Measurements from ENCODE around the gene KIAA0319L.

Gene KIAA0319L

DNA sequence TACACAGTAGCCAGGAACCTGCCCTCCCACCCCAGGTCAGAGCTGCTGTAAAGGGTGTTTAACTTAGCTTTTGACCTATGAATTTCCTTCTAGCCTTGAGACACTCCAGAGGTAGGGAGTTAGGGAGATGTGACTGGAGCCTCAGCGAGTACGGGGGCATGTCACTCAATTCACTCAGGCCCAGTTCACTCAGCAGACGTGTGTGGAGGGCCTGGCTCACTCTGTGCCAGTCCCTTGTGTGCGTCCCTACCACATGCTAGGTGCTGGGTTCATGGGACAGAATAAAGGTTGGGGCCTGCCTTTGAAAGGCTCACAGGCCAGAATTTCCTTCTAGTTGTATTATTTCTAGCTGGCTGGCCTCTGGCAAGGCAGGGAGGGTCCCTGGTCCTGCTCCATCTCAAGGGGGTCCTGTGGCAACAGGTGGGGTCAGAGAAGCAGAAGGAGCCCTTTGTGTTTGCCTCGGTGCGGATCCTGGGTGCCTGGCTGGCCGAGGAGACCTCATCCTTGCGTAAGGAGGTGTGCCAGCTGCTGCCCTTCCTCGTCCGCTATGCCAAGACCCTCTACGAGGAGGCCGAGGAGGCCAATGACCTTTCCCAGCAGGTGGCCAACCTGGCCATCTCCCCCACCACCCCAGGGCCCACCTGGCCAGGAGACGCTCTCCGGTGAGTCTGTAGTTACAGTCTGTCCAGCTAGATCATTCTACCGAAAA, 4.9 kb upstream of the KIAA0319L start:
- DNase-seq = no peak

DNA sequence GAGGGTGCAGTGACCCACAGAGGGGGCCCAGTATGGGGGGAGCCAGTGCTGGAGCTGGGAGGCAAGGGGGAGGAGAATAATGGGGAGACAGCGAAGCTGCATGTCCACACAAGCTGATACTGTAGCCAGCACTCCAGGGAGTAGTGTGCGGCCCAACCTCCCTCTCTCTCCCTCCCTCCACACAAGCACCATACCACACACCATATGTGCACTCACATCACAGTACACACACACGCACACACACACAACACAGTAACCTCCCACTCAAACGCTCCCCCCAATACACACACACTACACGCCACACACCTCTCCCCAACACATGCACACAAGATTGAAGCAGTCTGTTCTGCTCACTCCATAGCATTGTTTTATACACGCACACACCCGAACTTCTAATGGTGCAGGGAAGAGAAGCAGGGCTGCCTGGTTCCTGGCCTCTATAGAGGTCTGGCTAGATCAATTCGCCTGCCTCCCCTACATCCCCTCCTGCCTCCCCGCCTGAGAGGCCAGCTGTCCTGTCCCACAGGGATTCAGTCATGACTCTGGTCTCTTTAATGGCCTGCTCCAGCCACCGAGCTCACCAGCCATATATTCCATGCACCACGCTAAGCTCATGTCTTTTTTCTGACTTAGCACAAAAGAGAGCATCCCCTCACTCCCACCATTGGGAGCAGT, 4.2 kb upstream of the KIAA0319L start:
- no peak for DNase-seq

DNA sequence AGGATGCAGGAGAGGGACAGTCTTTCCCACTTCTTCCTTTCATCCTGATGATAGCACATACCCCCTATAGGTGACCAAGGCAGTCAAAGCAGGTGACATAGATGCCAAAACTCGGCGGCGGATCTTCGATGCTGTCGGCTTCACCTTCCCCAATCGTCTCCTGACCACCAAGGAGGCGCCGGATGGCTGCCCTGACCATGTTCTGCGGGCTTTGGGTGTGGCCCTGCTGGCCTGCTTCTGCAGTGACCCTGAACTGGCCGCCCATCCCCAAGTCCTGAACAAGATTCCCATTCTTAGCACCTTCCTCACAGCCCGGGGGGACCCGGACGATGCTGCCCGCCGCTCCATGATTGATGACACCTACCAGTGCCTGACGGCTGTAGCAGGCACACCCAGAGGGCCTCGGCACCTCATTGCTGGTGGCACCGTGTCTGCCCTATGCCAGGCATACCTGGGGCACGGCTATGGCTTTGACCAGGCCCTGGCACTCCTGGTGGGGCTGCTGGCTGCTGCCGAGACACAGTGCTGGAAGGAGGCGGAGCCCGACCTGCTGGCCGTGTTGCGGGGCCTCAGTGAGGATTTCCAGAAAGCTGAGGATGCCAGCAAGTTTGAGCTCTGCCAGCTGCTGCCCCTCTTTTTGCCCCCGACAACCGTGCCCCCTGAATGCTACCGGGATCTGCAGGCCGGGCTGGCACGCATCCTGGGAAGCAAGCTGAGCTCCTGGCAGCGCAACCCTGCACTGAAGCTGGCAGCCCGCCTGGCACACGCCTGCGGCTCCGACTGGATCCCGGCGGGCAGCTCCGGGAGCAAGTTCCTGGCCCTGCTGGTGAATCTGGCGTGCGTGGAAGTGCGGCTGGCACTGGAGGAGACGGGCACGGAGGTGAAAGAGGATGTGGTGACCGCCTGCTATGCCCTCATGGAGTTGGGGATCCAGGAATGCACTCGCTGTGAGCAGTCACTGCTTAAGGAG, 3.3 kb upstream of the KIAA0319L start:
- peak; percentile 24 for DNase-seq

DNA sequence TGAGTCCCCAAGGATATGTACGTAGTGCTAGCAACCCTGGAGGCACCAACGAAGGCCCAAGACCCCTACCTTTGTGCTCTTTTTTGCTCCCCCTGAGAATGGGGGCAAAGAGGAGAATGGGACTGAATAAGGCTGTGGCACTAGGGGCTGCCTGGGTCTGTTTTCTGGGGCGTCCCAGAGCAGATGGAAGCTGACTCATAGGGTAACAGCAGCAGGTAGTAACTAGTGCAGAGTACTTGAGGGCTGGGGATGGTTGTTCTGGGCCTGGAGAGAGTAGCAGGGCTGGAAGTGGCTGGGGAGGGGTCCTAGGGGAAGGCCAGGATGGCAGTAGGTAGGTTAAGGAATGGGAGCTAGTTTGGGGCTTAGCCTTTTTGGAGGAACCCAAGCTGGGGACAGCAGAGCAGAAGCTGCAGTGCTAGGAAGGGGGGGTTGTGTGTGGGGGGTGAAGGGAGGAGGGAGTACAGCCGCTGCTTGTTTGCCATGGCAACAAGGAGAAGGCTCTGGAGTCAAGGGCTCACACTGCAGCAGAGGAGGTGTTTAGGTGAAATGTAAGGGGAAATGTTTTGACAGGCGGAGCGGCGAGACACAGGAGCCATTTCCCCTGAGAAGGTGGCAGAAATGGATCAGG, 2.2 kb upstream of the KIAA0319L start:
- no peak for DNase-seq

DNA sequence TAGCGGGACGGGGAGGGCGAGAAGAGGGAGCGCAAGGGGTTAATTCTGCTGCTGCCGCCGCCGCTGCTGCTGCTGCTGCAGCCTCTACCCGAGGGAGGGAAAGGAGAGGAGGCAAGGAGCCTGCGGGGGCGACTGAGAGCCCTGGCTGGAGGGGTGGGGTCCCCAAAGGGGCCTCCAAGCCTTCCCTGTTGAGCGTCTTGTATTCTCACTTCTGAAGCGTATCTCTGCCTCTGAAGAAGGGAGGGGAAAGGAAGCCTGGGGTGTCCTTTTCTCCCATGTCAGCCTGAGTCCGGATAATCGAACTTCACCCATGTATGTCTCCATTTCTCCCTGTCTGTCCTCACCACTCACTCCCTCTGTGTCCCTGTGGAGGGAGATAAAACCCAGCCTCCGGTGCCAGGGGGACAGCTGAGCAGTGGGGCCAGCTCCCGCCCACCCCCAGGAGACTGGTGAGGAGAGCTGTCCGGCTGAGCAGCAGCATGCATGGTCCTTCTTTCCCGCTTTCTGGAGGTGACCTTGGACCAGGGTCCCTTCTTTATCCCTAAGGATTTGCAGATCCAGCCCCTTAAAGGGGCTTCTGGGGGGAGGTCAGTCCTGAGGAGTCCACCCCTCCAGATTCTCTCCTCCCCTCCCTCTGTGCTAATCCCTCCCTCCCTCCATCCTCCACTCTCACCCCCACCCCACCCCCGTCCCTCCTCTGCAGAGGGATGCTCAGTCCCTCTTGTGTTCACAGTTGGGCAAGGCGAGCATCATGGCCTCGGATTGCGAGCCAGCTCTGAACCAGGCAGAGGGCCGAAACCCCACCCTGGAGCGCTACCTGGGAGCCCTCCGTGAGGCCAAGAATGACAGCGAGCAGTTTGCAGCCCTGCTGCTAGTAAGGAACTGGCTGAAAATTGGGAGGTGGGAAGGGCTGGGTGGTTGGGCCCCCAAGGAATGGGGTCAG, 1.4 kb upstream of the KIAA0319L start:
- DNase-seq = no peak

DNA sequence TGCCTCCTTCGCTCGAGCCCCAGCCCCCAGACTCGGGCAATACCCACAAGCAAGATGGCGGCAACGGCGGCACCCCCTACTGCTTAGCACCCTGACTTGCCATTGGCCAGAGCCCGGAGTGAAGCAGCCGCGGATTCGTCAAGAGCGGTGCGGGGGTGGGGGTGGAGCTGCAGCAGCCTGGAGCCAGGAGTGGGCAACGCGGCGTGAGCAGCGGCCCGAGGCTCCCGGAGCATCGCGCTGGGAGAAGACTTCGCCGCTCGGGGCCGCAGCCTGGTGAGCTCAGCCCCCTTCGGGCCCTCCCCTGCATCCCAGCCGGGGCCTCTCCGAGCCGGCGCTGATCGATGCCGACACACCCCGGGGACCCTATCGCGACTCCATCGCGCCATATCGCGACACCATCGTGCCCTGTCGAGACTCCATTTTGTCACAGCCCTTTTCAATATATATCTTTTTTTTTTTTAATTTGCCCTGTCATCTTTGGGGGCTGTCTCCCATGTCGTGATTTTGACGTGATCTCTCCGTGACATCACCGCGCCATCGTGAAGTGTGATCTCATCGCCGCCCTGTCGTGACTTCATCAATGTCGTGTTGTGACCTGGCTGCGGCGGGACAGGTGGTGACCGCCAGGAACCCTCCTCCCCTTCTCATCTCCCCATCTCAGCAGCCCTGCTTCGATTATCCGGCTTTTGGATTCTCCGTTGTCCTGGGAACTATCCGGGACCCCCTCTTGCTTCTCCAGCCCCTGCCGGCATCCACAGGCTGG, 589 bp upstream of the KIAA0319L start, which contains the start of gene NCDN:
Gene NCDN (plus strand): TSS at position 189 of the 763 bp plus-strand sequence. CDS start 392 bp downstream, at position 581.
- peak; percentile 97 for DNase-seq

DNA sequence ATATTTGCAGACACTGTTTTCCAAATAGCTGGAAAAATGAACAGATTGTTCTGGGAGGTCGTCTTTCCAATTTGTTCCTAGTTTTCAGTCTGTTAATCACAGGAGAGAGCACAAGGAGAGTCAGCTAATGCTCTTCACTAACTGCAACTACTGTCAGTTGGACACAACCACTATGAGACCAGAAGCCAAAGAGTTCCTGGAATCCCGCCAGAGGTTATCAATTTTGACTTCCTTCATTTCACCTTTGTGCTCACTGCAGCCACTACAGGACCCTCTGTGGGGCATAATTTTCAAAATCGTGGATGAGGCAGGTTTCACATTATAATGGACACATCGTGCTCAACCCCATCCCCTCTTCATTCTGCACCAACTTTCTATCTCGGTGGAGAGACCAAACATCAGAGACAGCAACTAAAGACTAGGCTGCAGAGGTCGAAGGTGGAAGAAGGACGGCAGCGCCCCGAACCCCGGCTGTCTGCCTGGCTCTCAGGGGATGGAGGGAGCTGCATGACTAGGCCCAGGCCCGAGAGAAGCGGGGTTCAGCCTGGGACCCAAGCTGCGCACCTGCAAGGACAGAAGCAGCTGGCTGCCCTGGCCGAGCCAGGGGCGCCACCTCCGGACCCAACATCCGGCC, 602 bp downstream of the KIAA0319L start:
- no peak for DNase-seq

DNA sequence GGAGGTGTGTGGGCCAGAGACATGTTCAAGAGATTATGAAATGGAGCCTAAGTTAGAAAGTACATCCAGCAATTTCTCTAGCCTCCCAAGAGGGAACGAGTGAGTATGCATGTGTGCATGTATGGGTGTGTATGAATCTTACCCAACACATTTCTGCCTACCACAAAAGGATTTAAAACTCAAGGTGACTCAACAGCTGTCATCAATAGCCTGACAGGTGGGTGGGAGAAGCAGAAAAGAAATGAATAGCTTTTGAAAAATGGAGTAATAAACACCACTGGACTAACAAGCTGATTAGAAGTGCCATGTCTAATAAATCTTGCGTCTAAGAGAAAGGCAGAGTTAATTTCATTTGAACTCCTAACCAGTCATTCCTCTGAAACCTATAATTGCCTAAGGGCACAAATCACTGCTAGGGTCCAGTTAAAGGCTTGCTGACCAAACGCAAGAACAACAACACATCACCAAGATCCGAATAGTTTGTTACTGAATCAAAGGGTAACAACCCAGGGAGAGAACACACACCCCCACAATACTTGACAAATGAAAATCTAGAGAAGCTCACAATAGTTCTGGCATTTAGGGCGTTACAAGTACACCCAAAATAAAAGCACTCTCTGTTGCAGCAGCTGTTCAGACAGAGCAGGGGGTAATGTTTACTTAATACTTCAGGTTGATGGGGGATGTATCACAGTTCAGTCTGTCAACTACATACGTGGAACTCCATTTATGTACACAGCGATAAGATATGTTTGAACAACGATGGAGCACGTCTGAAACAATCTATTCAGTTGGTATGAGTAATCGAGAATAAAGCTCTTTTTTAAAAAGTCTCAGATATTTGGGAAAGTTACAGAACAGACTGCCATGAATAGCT, 1.4 kb downstream of the KIAA0319L start:
- peak; percentile 52 for DNase-seq

DNA sequence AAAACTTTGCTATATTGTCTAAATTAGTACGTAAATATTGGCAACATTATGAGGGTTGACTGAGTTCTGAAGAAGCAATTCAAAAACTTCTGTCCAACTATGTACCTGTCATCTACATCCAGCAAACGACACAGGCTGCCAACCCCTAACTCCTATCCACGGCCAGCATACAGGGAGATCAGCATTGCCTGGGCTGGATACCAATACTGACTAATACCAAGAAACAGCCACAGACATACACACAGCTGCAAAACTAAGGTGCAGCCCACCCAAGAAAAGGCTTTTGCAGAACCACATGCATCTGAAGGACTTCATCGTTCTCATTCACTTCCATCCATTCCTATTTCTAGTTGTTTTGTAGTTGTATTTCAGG, 2.0 kb downstream of the KIAA0319L start:
- DNase-seq = no peak

DNA sequence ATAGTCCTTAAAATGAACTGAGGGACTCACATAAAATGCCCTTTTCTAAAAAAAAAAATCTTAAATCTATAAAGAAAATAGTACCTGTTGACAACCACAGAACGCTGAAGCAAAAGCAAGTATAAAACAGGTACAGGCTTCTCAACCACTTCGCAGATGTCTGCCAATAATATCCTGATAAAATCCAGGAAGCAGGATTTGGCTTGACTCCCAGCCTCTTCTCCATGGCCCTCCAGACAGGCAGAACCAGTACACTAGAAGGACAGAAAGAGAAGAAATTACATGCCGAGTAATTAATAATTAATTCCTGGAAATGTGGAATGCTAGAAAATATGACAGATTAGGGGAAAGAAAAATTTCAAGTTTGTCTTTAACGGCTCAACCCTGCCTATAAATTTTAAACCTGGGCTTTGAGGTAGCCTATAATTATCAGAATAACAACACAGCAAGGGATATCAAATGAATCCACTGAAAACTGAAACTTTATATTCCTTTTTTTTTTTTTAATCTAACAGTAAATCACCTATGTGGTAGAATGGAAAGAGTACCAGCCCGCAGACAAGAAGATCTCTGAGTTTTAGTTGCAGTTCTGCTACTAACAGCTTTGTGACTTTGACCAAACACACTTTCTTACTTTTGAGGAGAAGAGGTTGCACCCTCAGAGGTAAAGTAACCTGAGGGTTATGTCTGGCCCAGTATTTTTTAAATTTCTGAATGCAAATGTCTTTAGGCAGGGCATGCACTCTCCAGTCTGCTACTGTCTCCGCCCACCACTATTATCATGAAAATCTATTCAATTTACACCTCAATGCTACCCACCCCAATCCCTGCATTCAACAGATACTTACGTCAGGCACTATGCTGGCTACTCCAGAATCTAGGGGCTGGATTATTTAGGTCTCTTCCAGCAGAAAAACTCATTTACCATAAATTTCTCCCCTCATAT, 2.7 kb downstream of the KIAA0319L start:
- no peak for DNase-seq

DNA sequence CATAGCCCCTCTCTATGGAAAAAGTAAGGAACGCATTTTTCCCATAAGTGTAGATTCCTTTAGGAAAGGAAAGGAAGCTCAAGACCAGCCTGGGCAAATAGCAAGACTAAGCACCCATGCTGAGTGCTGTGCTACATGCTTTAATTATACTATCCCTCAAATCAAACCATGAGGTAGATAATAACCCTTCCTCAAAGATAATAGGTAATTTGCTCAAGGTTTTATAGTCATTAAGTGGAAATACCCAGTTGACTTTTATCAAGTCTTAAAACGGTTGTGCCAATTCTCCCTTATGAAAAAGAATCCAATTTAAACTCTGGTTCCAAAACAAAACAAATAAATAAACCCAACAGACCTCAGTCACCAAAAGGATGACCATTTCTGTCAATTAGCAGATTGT, 3.4 kb downstream of the KIAA0319L start:
- no peak for DNase-seq

DNA sequence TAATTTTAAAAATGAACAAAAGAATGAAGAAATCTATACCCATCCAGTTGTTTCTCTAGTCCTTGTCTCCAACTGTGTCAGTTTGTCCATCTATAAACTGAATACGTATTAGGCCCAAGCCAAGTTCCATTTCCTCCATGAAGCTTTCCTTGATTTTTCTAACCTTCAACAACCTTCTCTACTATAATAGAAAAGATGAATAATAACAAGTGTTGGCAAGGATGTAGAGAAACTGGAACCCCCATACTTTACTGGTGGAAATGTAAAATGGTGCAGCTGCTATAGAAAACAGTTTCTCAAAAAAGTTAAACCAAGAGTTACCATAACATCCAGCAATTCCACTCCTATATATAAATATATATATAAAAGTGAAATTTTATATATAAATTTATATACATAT, 10.6 kb downstream of the KIAA0319L start:
- DNase-seq = no peak

DNA sequence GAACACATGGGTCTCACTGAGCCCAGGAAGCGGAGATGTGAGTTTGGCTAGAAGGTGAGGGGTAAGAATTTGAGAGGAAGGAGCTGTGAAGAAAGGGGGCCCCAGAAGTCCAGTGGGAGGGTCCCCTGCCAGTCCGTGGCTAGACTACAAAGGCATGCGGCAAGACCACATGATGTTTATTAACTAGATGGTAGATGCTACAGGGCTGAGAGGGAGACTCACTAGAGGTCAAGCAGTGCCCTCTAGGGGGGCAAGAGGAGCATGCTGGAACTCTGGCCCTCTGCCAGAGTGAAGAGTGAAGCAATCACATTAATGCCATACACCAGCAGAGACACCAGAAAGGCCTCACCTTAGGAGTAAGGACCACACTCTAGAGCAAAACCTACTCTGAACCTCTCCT, 12.2 kb downstream of the KIAA0319L start:
- DNase-seq = peak; percentile 28

DNA sequence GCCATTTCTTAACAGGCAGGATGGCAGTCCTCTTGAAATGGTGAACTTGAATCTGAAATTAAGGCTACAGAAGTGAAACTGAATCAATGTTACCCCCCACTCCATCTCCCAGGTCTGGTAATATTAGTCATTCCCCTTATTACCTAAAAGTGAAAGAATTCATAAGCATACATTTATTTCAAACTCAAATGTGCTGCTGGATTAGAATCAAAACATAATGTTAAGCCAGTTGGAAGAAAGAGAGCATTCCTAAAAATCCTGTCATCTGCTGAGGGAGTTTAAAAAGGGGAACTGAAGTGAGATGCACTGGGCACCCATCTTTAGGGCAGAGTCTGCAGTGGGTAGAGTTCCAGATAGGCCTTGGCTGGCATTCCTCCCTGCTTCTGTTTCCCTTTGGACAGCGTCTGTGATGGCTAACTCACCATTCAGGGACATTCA, 17.4 kb downstream of the KIAA0319L start:
- DNase-seq = peak; percentile 60

DNA sequence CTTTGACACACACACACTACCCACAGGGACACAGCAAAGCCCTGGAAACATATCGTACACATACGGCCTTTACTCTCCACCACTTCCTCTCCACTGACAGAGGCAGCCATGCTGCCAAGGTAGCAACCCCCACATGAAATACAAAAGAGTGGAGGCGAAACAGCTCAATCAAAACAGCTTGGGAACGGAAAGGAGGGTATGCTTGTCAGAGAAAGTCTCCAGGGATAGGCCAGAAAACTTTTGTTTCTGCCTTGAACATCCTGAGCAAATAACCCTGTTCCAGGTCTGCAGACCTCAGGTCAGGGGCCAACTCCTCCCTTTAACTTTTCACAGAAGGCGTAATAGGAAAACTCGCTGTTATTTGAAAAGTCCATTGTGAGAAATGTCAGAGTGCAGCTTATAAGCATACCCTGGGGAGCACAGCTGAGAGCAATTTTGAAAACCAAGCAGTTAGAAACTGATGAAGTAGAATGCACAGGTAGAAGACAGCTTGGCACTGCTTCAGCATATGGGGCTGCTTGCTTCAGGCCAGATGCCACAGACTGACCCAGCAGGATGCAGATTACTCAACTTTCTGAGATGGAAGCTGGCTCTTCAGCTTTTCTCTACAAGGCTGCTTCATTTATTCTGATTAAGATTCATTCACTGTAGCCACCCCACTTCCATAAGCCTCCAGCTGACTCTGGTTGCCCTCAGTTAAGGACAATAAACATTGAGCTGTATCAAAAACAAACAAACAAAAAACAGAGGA, 18.0 kb downstream of the KIAA0319L start:
- DNase-seq = peak; percentile 34

DNA sequence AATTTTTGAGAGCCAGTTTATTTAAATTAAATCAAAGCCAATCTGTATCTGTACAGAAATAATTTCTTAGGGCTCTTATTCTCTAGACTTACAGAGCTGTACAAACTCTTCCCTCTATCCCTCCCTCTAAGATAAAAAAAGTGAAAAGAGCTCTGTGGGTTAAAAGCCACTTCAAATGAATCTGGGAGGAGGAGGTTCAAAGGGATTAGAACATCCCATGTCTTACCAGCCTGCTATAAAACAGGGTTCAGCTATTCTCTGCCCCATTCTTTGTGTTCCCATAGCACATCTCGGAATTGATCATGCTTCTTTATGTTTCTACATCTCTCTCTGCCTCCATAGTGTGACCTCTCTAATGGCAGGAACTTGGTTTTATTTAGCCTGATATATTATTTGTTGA, 19.4 kb downstream of the KIAA0319L start:
- DNase-seq = no peak

DNA sequence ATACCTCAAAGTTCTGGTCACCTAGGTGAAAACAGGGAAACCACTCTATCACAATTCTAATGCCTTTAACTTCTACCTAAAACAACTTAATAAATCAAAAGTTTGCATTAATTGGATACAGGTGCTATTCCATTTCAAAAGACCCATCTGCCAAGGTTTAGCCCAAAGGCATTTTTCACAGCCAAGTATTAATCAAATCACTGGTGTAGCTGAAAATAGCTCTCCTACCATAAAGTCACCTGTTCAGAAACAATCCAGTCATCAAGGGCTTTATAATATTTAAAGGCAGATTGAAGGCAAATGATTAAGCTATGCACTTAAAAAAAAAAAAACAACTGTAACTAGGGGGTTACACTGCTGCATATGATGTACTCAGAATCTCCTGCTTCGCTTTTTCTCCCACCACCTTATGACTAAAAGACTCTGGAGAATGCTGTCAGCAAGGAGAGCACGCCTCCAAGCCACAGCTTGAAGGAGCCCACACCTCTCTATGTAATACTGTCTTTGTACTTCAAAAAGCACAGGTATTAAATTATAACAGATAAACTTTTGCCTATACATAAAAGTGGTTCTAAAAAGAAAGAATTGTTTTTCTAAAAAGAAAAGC, 20.5 kb downstream of the KIAA0319L start:
- DNase-seq = no peak

Data from NCI-H226 (cell line).